Right lobe of liver (tissue), 6 donors: ENCODE measurements around the gene TSHZ3. TPM values are rescaled to one million over a fixed set of nuclear protein-coding genes. Genes with fewer than 3 reads are reported as not detected.
A peak's percentile ranks its signal among the peaks of the same experiment; 100 is the strongest.

Experiments
- ATAC-seq, 4 donors: fragments of 200-7000 bp; cut with Tn5 transposase; one replicate each; pipeline ENCODE4 v1.9.1; 2020; ENCODE audit warnings: mild to moderate bottlenecking in 4 of 4, moderate library complexity in 4 of 4
- DNase-seq, 3 donors: peaks; one replicate each; pipeline ENCODE4 v3.0.0-alpha.2; 2020
- H3K27ac ChIP-seq, 3 donors: fragments of 200-600 bp; one replicate each; pipeline ENCODE4 v1.8.0; 2022
- H3K27me3 ChIP-seq, 2 donors: fragments of 200-600 bp; one replicate each; pipeline ENCODE4 v1.8.0; 2022
- H3K36me3 ChIP-seq, 4 donors: fragments of 200-600 bp; sonication (generic) in 1 of 4; one replicate each; pipeline versions ENCODE4 v1.5.1 to v1.8.0; 2017 to 2022; ENCODE audit warnings: control low read depth in 1 of 4
- H3K4me1 ChIP-seq, 4 donors: fragments of 200-600 bp; sonication (generic) in 1 of 4; one replicate each; pipeline versions ENCODE4 v1.5.1 to v1.8.0; 2017 to 2022; ENCODE audit warnings: control low read depth in 1 of 4
- H3K4me3 ChIP-seq, 3 donors: fragments of 200-600 bp; one replicate each; pipeline ENCODE4 v1.8.0; 2022
- H3K9me3 ChIP-seq, 4 donors: fragments of 200-600 bp; sonication (generic) in 1 of 4; one replicate each; pipeline versions ENCODE4 v1.5.1 to v1.8.0; 2017 to 2022; ENCODE audit warnings: control low read depth in 1 of 4
- CTCF ChIP-seq, 4 donors: fragments of 200-600 bp in 3 of 4; fragments of 450-650 bp in 1 of 4; IDR thresholded peaks; one replicate each; pipeline versions ENCODE4 v1.5.1 to v1.8.0; 2016 to 2022; ENCODE audit warnings: antibody characterized with exemption in 4 of 4, mild to moderate bottlenecking in 2 of 4
- POLR2A ChIP-seq: fragments of 450-650 bp; IDR thresholded peaks from one replicate; pipeline ENCODE4 v1.6.1; 2017; ENCODE audit warnings: antibody characterized with exemption, mild to moderate bottlenecking
- WGBS: methylation state at CpG from one replicate; pipeline ENCODE4 v1.1.6; 2018; ENCODE audit warnings: low coverage, low lambda C conversion rate; ENCODE audit not compliant: insufficient coverage; ENCODE audit errors: missing lambda C conversion rate; 5-methylcytosine and 5-hydroxymethylcytosine counted together
- intact Hi-C, 2 donors: fragments of 100-400 bp; cut with DNase I; formaldehyde crosslinking; loops; one replicate each; pipeline versions ENCODE4 v1.11.2 to v1.14.1; 2022
- total RNA-seq, 6 experiments: library from RNA; depleted of rRNA in 2 of 6; stranded (reverse); fragments of >200 nt in 2 of 6; fragmentation: NEBNext Ultra II Directional in 3 of 6; extraction: Animal tissue kit (Norgen Biotek cat#: 25700) in 3 of 6; gene quantifications; one replicate each; pipeline versions ENCODE4 v1.1.0 to v1.2.4, GENCODE V29; 2016 to 2023
- donor health status: DM: no; HTN: yes; CAD: no.
- donor health status: DM: no; HTN: no; CAD: no.
- donor health status: DM: no; HTN: no; CAD: no.
- donor health status: DM: no; HTN: yes; CAD: no.
- donor health status: DM: no; HTN: yes; CAD: no.

TSHZ3 gene
- total RNA-seq, 6 experiments from 2014 or later, result 1.2 to 1.6 (median 1.3) TPM

GRCh38 chr19:31283701-31284100 lies 65.5 kb downstream of the TSHZ3 start:
- no peak overlapping the region for H3K4me3 ChIP-seq
- no peaks in the 10 kb centered on the region for H3K9me3 ChIP-seq
- no peaks in the 10 kb centered on the region for H3K36me3 ChIP-seq
- intact Hi-C loops, result no loop called here
- no peaks in the 10 kb centered on the region for H3K4me1 ChIP-seq
- TF ChIP-seq POLR2A (no peak), CTCF (IDR thresholded peaks at IDR 0.05) (no peak)
- H3K27ac ChIP-seq, result no peak overlapping the region
- 69% methylated on average over 6 of the region's 8 CpGs for whole genome bisulfite sequencing
- H3K27me3 ChIP-seq, result no peaks in the 10 kb centered on the region
- ATAC-seq (no peak), DNase-seq (peak in 1 of 3 donors; percentile 12)

GRCh38 chr19:31282346-31282745 lies 66.9 kb downstream of the TSHZ3 start:
- Histone ChIP-seq H3K9me3 (no peaks in the 10 kb centered on the region), H3K4me3 (no peak overlapping the region), H3K4me1 (no peaks in the 10 kb centered on the region), H3K27me3 (no peaks in the 10 kb centered on the region), H3K27ac (no peak overlapping the region), H3K36me3 (no peaks in the 10 kb centered on the region)
- intact Hi-C loops, result no loop called here
- ATAC-seq (no peak), DNase-seq (peak in 1 of 3 donors; percentile 27)
- TF ChIP-seq CTCF (IDR thresholded peaks at IDR 0.05) (no peak), POLR2A (no peak)
- 50% methylated on average over 3 of the region's 4 CpGs for whole genome bisulfite sequencing

- Histone ChIP-seq H3K36me3 (no peaks in the 10 kb centered on the region), H3K9me3 (no peaks in the 10 kb centered on the region), H3K27me3 (no peaks in the 10 kb centered on the region), H3K27ac (no peak overlapping the region), H3K4me1 (no peaks in the 10 kb centered on the region), H3K4me3 (no peak overlapping the region)
- TF ChIP-seq CTCF (IDR thresholded peaks at IDR 0.05) (no peak), POLR2A (no peak)
- peak in 1 of 3 donors; percentile 9 for DNase-seq
- 45% methylated on average over 10 of the region's 11 CpGs for WGBS
- intact Hi-C loops, result no loop called here
- no peak for ATAC-seq
Measured at GRCh38 chr19:31280287-31281006, 68.8 kb downstream of the TSHZ3 start.

GRCh38 chr19:31279436-31279765 lies 69.8 kb downstream of the TSHZ3 start:
- WGBS, result 64% methylated on average over 5 of the region's 16 CpGs
- Histone ChIP-seq H3K36me3 (no peaks in the 10 kb centered on the region), H3K4me3 (no peak overlapping the region), H3K4me1 (no peaks in the 10 kb centered on the region), H3K27ac (no peak overlapping the region), H3K27me3 (no peaks in the 10 kb centered on the region), H3K9me3 (no peaks in the 10 kb centered on the region)
- peak in 2 of 3 donors; percentile 12 to 23 for DNase-seq
- intact Hi-C loops, result no loop called here
- TF ChIP-seq POLR2A, result no peak
- TF ChIP-seq CTCF (IDR thresholded peaks at IDR 0.05), result no peak
- ATAC-seq, result no peak
